ENCODE measurements around the gene EIF4G2. TPM values are rescaled to one million over a fixed set of nuclear protein-coding genes. Genes with fewer than 3 reads are reported as not detected.

Gene EIF4G2
- total RNA-seq, 1 donor from 2014 or later, result 870 TPM

Small RNA genes lying within 50 kb of the gene (small RNA-seq; reads per million reads assigned to genes)
- gene SNORD97 (ENCODE audit: low replicate concordance), result not detected

Other genes starting within 250 kb of the EIF4G2 start
- 4.9 TPM for gene LYVE1, start 240.3 kb downstream of the EIF4G2 start, total RNA-seq
- gene IRAG1, start 115.2 kb downstream of the EIF4G2 start, total RNA-seq, result 0.98 TPM
- gene CTR9, start 57.7 kb downstream of the EIF4G2 start, total RNA-seq, result 31.2 TPM
- gene ZBED5, start 49.1 kb upstream of the EIF4G2 start, total RNA-seq, result 61.7 TPM

All from temporal lobe (tissue), 2 donors.